Measurements from ENCODE around the gene NPLOC4.

NPLOC4 gene

DNA sequence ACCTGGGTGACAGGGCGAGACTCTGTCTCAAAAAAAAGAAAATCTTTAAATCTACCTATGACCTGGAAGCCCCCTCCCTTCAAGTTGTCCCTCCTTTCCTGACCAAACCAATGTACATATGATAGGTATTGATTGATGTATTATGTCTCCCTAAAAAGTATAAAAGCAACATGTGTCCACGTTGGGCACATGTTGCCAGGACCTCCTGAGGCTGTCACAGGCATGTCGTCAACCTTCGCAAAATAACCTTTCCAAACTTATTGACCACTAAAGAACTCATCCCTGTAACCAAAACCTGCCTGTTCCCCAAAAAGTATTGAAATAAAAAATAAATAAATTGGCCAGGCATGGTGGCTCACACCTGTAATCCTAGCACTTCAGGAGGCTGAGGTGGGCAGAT, 25.1 kb upstream of the NPLOC4 start:
- DNase-seq, result no peak

DNA sequence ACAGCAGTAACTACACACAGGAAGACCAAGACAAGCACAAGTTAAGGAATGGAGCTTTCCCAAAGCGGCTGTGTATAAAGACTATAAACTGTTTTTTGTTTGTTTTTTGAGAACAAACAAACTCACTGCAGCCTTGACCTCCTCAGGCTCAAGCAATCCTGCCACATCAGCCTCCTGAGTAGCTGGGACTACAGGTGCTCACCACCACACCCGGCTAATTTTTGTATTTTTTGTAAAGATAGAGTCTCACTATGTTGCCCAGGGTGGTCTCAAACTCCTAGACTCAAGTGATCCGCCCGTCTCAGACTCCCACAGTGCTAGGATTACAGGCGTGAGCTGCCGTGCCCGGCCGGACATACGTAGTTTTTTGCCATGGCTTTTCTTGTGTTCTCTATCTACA, 23.5 kb upstream of the NPLOC4 start:
- DNase-seq, result no peak

DNA sequence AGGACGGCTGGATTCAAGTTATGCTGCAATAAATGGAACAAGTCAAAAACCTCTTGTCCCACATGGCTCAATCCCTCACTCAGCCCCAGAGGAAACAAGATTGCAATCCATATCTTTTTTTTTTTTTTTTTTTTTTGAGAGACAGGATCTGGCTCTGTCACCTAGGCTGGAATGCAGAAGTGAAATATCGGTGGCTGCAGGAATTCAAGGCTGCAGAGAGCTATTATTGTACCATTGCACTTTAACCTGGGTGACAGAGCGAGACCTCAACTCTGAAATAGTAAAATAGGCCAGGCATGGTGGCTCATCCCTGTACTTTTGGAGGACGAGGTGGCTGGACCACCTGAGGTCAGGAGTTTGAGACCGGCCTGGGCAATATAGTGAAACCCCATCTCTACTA, 22.1 kb upstream of the NPLOC4 start:
- DNase-seq, result no peak

DNA sequence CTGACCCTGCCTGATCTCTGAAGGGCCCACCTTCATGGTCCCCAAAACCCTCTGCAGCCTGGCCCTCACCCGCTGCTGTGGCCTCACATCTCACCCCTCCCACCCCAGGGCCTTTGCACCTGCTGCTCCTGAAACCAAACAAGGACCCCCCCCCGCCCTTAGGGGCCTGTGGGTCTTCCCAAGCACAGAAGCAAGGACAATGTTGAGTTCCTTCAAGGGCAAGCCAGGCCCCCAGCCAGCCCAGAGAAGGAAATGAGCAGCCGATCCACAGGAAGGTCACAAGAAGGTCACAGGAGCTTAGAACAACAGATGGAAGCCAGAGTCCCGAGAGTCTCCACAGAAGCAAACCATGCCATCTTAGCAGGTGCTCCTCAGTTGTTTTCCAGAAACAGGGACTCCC, 19.9 kb upstream of the NPLOC4 start:
- DNase-seq, result no peak

DNA sequence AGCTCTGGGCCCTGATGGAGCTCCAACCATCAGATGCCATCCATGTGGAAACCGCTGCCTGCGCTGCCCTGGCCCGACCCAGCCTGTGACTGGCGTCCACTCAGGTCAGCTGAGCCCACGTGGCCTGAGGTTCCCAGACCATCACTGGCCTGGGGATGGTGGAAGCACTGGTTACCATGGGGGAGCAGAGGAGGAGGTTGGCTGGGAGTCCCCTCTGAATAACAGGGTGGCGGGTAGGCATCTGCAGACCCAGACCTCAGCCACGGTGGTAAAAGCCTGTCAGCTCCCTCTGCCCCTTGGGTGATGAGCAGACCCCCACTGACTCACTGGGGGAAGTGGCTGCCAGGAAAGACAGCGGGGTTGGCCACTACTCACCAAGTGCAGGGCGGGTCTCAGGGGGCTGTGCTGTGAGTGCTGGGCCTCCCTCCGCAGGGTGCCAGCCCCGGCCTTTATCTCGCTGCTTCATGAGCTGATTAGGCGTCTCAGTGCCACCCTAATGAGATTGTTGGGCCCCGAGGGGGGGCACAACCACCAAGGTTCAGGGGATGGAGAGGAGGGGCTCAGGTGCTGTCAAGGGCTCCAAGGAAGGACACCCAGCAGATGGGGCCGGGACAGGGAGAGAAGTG, 19.3 kb upstream of the NPLOC4 start, which contains the start of gene PDE6G:
Gene PDE6G (minus strand): TSS at position 425 of the 626 bp plus-strand sequence. CDS start 3,237 bp downstream, outside the sequence.
- DNase-seq, result no peak

DNA sequence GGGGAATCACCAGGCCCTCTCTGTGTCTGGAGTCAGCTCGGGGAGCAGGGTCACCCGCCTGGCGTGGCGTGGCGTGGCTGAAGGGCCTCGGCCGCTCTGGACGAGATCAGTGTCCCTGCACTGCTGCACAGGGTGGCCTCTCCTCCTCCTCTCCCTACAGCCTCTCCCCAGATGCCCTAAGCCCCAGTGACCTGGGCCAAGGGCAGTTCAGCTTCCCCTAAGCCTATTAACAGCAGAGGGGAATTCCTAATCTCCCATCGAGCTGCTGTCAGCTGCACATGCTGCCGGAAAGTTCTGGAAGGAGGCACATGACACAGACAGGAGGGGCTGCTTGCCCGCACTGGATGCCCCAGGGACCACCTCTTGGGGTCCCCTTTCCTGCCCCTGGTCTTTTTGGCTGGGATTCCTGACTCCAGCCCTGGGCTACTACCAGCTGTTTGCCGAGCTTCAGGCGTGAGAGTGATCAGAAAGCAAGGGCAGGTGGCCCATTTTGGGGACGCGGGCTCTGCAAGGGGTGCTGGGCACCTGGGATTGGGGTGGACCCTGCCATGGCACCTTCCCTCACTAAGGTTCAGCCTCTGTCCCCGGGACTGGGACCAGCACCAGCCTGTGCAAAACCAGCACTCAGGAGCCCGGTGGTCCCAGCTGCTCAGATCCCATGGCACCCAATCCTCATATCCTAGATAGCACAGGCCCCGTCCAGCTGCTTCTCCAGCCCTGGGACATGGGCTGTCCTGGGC, 18.6 kb upstream of the NPLOC4 start:
- DNase-seq, result no peak

DNA sequence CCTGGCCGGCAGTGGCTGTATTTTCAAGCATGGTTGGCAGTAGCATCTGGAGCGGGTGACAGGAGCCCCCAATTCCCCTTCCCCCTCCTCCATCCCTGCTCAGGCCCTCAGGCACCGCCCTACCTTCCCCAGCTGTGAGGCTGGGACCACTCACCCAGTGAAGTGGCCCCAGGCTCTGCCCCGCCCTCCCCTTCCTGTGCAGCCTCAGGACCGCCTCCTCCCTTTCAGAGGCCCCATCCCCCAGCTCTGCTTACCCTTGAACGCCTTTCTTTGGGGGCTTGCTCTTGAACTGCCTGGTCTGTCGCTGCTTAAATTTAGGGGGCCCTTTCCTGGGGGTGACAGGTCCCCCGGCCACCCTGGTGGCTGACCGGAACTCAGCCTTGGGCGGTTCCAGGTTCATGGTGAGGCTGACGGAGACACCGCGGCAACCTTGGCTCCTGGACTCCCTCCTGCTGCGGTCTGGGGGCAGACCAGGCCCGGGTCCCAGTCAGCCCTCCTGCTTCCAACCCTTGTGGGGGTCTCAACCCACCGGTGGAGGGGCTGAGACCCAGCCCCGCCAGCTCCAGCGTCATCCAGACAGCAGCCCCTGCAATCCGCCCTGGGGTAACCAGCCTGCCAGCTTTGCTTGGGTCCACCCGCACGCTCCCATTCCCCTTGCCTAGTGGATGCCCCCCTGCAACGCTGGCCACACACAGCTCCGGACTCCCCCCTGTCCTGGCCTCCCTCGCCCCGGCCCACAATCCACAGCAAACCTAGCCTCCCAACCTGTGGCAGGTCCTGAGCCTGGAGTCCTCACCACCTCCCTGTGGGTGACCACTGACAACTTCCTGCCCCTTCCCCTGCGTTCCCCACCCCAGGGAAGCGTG, 16.2 kb upstream of the NPLOC4 start:
- DNase-seq, result peak; percentile 13

DNA sequence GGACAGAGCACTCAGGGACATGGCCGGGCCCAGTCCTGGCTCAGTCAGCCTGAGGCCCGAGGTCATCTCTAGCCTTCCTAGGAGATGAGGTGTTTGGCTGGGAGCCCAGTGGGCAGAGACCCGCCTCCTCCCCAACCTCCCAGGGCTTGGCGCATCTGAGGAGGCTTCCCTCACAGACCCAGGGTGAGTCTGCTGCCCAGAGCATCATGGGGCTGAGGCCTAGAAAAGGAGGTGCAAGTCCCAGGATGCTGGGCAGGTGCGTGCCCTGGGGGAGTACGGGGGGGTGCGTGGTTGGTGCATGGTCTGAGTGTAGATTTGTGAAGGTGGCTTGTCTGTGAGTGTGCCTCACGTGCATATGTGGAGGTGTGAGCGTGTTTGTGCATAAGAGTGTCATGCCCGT, 14.8 kb upstream of the NPLOC4 start:
- DNase-seq, result no peak

DNA sequence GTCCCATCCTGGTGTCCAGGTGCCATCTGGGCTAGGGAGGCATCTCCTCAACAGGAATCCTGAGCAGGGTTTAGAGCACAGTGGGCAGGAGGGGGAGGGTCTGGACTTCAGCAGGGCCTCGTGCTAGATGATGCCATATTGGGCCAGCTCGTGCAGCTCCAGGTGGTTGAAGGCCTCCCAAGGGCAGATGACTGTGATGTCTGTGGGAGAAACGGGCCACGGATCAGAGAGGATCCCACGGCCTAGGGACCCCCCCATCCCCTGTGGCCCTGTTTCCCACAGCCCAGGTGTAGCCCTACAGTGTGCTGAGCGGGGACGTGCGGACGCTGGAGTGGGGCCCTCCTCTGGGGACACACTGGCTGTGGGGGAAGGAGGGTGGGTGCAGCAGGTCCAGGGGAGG, 14.0 kb upstream of the NPLOC4 start:
- no peak for DNase-seq

DNA sequence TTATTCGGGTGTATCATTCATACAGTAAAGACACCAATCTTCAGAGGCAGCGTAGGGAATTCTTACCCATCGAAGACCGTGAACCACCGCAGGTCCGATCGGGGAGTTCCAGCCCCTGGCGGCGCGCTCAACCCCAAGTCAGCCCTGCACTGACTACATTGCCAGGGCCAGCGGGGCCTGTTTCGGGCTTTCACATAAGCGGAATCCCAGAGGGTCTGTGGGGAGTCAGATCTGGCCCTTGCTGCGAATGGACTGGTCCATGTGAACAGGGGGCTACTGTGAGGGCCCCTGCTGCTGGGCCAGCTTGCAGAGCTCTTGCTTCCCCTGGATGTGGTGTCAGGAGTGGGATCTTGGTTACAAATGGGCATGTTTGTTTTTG, 11.8 kb upstream of the NPLOC4 start:
- DNase-seq, result no peak

DNA sequence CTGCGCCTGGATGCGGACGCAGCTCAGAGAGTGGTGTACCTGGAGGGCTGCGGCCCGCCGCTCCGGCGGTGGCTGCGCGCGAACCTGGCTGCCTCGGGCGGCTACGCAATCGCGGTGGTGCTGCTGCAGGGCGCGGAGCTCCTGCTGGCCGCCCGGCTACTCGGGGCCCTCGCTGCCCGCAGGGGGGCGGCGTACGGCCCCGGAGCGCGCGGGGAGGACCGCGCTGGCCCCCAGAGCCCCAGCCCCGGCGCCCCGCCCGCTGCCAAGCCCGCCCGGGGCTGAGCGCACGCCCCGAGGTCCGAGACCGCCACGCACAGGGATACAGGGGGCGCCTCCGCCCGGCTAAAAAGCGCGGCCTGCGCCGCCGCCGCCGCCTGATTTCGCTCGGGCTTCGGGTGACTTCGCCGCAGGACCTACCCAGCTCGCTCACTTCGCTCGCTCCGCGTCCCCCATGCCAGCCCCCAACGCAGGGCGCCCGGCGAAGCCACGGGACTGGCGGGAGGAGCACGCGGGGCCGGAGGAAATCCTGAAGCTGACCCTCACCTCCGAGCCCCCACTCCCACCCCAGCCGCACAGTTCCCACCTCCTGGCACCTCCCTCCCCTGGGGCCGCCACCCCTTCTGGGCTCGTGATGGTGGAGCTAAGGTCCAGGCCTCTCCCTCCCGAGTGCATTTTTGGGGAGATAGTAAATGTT, 11.2 kb upstream of the NPLOC4 start:
- DNase-seq, result no peak

DNA sequence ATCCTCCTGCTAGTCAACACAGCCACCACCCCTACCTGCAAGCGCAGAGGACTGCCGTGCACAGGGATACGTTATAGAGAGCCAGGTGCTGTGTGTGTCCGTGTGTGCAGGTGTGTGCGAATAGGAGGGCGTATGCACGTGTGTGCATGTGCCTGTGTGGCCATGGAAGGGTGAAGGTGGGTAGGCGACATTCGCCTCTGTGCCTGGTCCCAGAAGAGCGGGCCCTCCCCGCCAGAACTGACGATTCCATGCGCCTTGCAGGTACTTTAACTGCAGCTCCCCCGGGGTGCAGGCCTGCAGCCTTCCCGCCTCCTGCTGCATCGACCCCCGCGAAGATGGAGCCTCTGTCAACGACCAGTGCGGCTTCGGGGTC, 10.7 kb upstream of the NPLOC4 start:
- no peak for DNase-seq

DNA sequence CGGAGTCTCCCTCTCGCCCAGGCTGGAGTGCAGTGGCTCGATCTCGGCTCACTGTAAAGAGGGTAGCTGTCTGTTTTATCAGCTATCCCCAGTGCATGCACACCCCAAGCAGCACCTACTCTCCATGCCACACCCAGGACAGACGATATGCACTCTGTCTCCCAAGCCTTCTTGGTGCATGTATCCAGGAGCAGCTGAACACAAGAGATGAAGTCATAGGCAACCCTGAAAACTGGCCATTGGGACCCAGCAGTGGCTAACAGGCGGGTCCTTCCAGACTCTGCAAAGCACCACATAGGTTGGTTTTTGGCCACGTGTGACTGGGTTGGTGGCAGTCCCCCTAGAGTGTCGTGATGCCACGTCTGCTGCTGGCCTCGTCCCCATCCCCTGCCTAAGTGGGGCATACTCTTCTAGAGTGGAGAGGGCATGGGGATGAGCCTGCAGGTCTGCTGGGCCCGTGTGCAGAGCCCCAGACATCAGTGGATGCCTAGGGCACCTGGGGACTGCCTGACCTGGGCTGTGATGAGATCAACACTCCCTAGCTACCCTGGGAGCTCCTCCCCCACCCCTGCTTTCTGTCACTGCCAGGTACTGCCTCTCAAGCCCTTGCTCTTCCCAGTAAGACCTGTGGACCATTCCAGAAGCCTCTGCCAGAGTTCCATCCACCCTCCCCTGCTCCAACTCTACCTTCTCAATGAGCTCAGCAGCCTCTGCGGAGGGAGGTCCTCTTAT, 10.1 kb upstream of the NPLOC4 start:
- no peak for DNase-seq

DNA sequence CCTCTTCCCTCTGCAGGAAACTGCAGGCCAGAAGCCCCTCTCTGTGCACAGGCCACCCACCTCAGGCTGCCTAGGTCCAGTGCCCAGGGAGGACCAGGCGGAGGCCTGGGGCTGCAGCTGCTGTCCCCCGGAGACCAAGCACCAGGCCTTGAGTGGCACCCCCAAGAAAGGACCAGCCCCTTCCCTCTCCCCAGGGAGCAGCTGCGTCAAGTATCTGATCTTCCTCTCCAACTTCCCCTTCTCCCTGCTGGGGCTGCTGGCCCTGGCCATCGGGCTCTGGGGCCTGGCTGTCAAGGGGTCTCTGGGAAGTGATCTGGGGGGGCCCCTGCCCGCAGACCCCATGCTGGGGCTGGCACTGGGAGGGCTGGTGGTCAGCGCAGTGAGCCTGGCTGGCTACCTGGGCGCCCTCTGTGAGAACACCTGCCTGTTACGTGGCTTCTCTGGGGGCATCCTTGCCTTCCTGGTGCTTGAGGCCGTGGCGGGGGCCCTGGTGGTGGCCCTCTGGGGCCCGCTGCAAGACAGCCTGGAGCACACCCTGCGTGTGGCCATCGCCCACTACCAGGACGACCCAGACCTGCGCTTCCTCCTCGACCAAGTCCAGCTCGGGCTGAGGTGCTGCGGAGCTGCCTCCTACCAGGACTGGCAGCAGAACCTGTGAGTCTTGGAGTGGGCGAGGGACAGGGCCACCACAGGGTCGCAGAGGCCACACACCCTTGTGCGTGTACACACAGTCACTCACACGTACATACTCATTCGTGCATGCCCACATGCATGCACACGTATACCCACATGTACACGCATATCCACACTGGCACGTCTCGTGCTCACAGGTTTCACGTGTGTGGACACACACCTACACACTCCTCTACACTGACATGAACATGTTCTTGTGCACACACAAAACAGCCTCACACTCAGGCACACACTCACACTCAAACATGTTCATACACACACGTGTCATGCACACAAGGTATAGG, 8.4 kb upstream of the NPLOC4 start:
- DNase-seq, result no peak

DNA sequence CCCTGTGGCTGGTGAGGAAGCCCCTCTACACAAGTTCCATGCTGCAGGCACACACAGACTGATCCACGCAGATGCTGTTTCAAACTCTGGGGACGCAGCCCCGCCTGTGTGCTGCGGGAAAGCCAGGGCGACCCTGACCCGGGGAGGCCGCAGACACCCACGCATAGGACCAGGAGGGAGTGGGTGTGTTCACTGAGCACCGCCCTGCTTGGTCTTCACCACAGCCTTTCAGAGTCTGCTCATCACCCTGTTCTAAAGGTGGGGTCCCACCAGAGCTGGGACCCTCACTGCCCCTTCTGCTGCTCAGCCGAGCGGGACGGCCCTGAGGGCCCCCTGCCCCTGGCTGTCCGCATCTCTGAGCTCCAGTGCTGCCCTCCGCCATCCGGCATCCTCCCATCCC, 7.6 kb upstream of the NPLOC4 start:
- no peak for DNase-seq

DNA sequence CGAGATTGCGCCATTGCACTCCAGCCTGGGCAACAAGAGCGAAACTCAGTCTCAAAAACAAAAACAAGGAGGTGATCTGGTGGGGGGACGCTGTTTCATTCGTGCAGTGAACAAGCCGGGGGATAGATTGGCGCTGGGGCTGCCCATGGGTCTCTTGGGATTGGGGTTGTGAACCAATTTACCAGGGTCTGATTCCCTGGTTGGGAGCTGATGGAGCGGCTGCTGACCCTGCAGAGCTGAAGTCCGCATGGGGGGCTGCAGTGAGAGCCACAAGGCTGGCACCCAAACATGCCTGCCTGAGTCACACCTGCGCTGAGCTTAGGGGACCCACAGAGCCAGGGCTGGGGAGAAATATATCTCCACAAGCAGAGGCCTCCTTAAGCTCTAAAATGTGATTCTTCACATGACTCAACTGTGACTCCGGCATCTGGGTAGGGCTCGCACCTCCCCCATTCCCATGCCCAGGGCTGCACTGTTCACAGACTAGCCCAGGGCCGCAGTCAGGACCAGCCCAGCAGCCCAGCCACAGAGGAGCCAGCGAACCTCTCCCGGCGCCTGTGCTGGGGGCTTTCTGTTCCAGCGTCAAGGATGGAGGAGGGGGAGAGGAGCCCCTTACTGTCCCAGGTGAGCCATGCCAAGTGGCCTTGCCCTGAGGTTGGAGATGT, 5.0 kb upstream of the NPLOC4 start:
- no peak for DNase-seq

DNA sequence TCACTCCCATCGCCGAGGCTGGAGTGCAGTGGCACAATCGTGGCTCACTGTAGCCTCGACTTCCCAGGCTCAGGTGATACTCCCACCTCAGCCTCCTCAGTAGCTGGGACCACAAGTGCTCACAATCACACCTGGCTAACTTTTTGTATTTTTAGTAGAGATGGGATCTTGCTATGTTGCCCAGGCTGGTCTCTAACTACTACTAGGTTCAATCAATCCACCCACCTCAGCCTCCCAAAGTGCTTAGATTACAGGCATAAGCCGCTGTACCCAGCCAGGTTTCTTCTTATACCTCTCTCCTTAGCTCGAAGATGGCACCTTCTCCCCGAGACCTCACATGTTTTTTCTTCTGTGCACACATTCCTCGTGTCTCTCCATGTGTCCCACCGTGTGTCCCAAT, 3.1 kb upstream of the NPLOC4 start:
- DNase-seq, result no peak

DNA sequence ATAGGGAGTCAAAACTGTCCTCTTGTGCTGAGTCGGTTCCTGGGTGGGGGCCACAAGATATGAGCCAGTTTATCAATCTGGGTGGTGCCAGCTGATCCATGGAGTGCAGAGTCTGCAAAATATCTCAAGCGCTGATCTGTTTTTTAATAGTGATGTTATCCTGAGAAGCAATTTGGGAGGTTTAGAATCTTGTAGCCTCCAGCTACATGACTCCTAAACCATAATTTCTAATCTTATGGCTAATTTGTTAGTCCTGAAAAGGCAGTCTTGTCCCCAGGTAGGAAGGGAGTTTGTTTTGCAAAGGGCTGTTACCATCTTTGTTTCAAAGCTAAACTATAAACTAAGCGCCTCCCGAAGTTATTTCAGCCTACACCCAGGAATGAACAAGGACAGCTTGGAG, 1.8 kb upstream of the NPLOC4 start:
- no peak for DNase-seq

DNA sequence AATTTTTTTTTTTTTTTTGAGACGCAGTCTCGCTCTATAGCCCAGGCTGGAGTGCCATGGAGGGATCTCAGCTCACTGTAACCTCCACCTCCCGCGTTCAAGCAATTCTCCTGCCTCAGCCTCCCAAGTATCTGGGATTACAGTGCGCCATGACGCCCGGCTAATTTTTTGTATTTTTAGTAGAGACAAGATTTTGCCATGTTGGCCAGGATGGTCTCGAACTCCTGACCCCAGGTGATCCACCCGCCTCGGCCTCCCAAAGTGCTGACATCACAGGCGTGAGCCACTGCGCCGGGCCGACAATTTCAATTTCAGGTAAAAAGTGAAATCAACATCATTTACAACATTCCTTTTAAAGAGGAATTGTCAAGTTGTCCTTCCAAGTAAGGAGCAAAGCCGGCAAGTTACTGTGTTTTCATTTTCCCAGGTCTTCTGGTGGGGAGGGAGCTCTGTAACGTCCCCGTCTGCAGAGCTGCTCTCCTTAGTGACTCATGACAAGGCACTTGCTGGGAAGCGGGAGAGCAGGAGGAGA, 873 bp downstream of the NPLOC4 start:
- DNase-seq, result no peak

DNA sequence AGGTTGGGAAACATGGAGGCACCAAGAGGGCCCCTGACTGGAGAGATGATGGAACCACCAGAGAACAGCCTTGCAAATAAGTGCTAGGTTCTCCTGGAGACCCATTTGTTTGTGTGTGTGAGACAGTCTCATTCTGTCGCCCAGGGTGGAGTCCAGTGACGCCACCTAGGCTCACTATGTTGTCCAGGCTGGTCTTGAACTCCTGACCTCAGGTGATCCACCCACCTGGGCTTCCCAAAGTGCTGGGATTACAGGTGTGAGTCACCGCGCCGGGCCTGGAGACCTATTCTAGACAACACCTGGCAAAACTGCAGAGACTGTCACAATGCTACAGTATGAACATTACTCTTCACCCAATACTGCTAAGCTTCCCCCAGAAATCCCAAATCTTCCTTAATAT, 1.5 kb downstream of the NPLOC4 start:
- no peak for DNase-seq

Data from effector CD8-positive, alpha-beta T cell (primary cell).